Activated naive CD4-positive, alpha-beta T cell treated with anti-CD3 and anti-CD28 coated beads, Interleukin-2, amount 50 U/mL, for 16 hours (primary cell): ENCODE measurements around the gene MAP1LC3B.
A peak's percentile ranks its signal among the peaks of the same experiment; 100 is the strongest.
"Not testable (repeated sequence)": the region's sequence is repeated elsewhere in the genome, so short reads cannot be mapped to it uniquely, and the experiment has no call there.

Experiments used
- DNase-seq: peaks from one replicate; pipeline ENCODE4 v3.0.0-alpha.2; 2020

The MAP1LC3B gene

GRCh38 chr16:87383505-87384161, 8.5 kb upstream of the MAP1LC3B start, which contains the start of gene FBXO31:
Gene FBXO31, minus strand, starts transcription at chr16:87383776. Its CDS starts 32 bp downstream, at chr16:87383744.
- DNase-seq = peak; percentile 92

- DNase-seq = no peak
Measured at GRCh38 chr16:87384162-87384874, 7.8 kb upstream of the MAP1LC3B start.

- DNase-seq = not testable (repeated sequence)
Measured at GRCh38 chr16:87384875-87385167, 7.3 kb upstream of the MAP1LC3B start.

- DNase-seq = peak; percentile 85
Measured at GRCh38 chr16:87387942-87388817, 4.0 kb upstream of the MAP1LC3B start.

GRCh38 chr16:87388818-87389134, 3.4 kb upstream of the MAP1LC3B start:
- DNase-seq = no peak

- DNase-seq = no peak
Measured at GRCh38 chr16:87389245-87389644, 2.9 kb upstream of the MAP1LC3B start.

- DNase-seq = not testable (repeated sequence)
Measured at GRCh38 chr16:87389914-87390313, 2.2 kb upstream of the MAP1LC3B start.

- DNase-seq = no peak
Measured at GRCh38 chr16:87390641-87391323, 1.4 kb upstream of the MAP1LC3B start.

- DNase-seq = no peak
Measured at GRCh38 chr16:87391324-87391949, 699 bp upstream of the MAP1LC3B start.

- peak; percentile 55 for DNase-seq
Measured at GRCh38 chr16:87392821-87393679, 914 bp downstream of the MAP1LC3B start.

GRCh38 chr16:87393680-87394055, 1.5 kb downstream of the MAP1LC3B start:
- no peak for DNase-seq

- no peak for DNase-seq
Measured at GRCh38 chr16:87395181-87395842, 3.2 kb downstream of the MAP1LC3B start.

- DNase-seq = no peak
Measured at GRCh38 chr16:87404764-87405625, 12.9 kb downstream of the MAP1LC3B start.

- DNase-seq = no peak
Measured at GRCh38 chr16:87406495-87407088, 14.5 kb downstream of the MAP1LC3B start.

GRCh38 chr16:87407511-87408112, 15.5 kb downstream of the MAP1LC3B start:
- DNase-seq = no peak

- no peak for DNase-seq
Measured at GRCh38 chr16:87409153-87409552, 17.0 kb downstream of the MAP1LC3B start.

GRCh38 chr16:87409781-87410180, 17.6 kb downstream of the MAP1LC3B start:
- DNase-seq = no peak

- DNase-seq = no peak
Measured at GRCh38 chr16:87410530-87410929, 18.4 kb downstream of the MAP1LC3B start.

- no peak for DNase-seq
Measured at GRCh38 chr16:87410968-87411367, 18.8 kb downstream of the MAP1LC3B start.
